ENCODE results near the gene ADCY9. TPM values are rescaled to one million over a fixed set of nuclear protein-coding genes. Genes with fewer than 3 reads are reported as not detected.

The ADCY9 gene
- total RNA-seq, 1 experiment from 2014 or later = 4.7 TPM

GRCh38 chr16:3959148-3959547 lies 157.1 kb downstream of the ADCY9 start:
- H2BK15ac ChIP-seq (ENCODE audit: low read depth, low read length) = no peak overlapping the region
- no peak overlapping the region for H3T11ph ChIP-seq (ENCODE audit: low read length)
- no peak overlapping the region for H3K18ac ChIP-seq (ENCODE audit: insufficient read length, low read depth, low read length)
- Mint-ChIP-seq H3K9me3 (no peaks in the 10 kb centered on the region), H3K36me3 (ENCODE audit: insufficient read depth in 1 of 3, low read depth in 3 of 3) (no peaks in the 10 kb centered on the region), H3K4me3 (no peak overlapping the region), H3K4me1 (peaks cover 24 to 43% of the 10 kb centered on the region in 2 experiments), H3K27me3 (ENCODE audit: low read depth) (peaks cover 2% of the 10 kb centered on the region), H3K27ac (no peak overlapping the region)
- no CpG with 5 or more reads among the region's 3 CpGs for WGBS (ENCODE audit: extremely low coverage, insufficient read length, low lambda C conversion rate)
- H2BK120ac ChIP-seq (ENCODE audit: low read depth, low read length, poor library complexity, severe bottlenecking) = no peak overlapping the region
- H3K79me1 ChIP-seq (ENCODE audit: insufficient read depth, low read depth, low read length, poor library complexity, severe bottlenecking) = no peaks in the 10 kb centered on the region
- TF ChIP-seq, protein P1, sequence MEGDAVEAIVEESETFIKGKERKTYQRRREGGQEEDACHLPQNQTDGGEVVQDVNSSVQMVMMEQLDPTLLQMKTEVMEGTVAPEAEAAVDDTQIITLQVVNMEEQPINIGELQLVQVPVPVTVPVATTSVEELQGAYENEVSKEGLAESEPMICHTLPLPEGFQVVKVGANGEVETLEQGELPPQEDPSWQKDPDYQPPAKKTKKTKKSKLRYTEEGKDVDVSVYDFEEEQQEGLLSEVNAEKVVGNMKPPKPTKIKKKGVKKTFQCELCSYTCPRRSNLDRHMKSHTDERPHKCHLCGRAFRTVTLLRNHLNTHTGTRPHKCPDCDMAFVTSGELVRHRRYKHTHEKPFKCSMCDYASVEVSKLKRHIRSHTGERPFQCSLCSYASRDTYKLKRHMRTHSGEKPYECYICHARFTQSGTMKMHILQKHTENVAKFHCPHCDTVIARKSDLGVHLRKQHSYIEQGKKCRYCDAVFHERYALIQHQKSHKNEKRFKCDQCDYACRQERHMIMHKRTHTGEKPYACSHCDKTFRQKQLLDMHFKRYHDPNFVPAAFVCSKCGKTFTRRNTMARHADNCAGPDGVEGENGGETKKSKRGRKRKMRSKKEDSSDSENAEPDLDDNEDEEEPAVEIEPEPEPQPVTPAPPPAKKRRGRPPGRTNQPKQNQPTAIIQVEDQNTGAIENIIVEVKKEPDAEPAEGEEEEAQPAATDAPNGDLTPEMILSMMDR (conservative IDR thresholded peaks at IDR 0.05) = no peak
- H3K79me2 ChIP-seq (ENCODE audit: insufficient read depth, low read length) = no peaks in the 10 kb centered on the region
- no peak overlapping the region for H2AFZ ChIP-seq (ENCODE audit: low read length)
- no peak overlapping the region for H4K5ac ChIP-seq (ENCODE audit: insufficient read length, low read depth, low read length)
- no peak overlapping the region for H3K27ac ChIP-seq (ENCODE audit: insufficient read length, low read depth, low read length)
- H3K27me3 ChIP-seq (ENCODE audit: insufficient read depth, low read length) = no peaks in the 10 kb centered on the region
- no peak overlapping the region for H2BK20ac ChIP-seq (ENCODE audit: low read depth, low read length, poor library complexity, severe bottlenecking)
- no peak overlapping the region for H2AK5ac ChIP-seq (ENCODE audit: insufficient read length, low read length)
- H3K23me2 ChIP-seq (ENCODE audit: insufficient read length, low read depth, low read length, poor library complexity, severe bottlenecking) = no peaks in the 10 kb centered on the region
- H3K9ac ChIP-seq (ENCODE audit: extremely low read depth, insufficient read length, low read length) = no peak overlapping the region
- no peak overlapping the region for H3K56ac ChIP-seq (ENCODE audit: insufficient read length, low read depth, low read length)
- H4K91ac ChIP-seq (ENCODE audit: insufficient read length, low read depth, low read length) = no peak overlapping the region
- no peak for DNase-seq
- H4K20me1 ChIP-seq (ENCODE audit: control insufficient read depth, insufficient read depth, insufficient read length) = no peaks in the 10 kb centered on the region
- H2BK12ac ChIP-seq (ENCODE audit: insufficient read length, low read depth, low read length) = no peak overlapping the region
- no peaks in the 10 kb centered on the region for H3K9me3 ChIP-seq (ENCODE audit: control insufficient read depth, low read depth, low read length)
- H3K23ac ChIP-seq (ENCODE audit: insufficient read length, low read depth, low read length) = no peak overlapping the region
- no peak overlapping the region for H2BK5ac ChIP-seq (ENCODE audit: insufficient read length, low read length)
- H3K4ac ChIP-seq (ENCODE audit: low read depth, low read length) = no peak overlapping the region
- H4K8ac ChIP-seq (replicated peaks; ENCODE audit: insufficient read length, low read depth, low read length) = no peak overlapping the region
- H3K4me2 ChIP-seq (ENCODE audit: insufficient read depth, insufficient read length, low read length) = no peak overlapping the region
- peaks cover 5% of the 10 kb centered on the region; the same call in 1 of the 2 replicates for H3K4me1 ChIP-seq (ENCODE audit: insufficient read depth, low read length)
- H3K14ac ChIP-seq (ENCODE audit: insufficient read depth, low read length) = no peak overlapping the region

Measured in H9 (cell line).